Measurements from ENCODE around the gene SH3BGRL3.

Gene SH3BGRL3

GRCh38 chr1:26252718-26253117 lies 27.2 kb upstream of the SH3BGRL3 start:
- TF ChIP-seq, protein P1, sequence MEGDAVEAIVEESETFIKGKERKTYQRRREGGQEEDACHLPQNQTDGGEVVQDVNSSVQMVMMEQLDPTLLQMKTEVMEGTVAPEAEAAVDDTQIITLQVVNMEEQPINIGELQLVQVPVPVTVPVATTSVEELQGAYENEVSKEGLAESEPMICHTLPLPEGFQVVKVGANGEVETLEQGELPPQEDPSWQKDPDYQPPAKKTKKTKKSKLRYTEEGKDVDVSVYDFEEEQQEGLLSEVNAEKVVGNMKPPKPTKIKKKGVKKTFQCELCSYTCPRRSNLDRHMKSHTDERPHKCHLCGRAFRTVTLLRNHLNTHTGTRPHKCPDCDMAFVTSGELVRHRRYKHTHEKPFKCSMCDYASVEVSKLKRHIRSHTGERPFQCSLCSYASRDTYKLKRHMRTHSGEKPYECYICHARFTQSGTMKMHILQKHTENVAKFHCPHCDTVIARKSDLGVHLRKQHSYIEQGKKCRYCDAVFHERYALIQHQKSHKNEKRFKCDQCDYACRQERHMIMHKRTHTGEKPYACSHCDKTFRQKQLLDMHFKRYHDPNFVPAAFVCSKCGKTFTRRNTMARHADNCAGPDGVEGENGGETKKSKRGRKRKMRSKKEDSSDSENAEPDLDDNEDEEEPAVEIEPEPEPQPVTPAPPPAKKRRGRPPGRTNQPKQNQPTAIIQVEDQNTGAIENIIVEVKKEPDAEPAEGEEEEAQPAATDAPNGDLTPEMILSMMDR (IDR thresholded peaks at IDR 0.05; ENCODE audit: low read length, missing control alignments) = no peak
- DNase-seq (ENCODE audit: low read depth) = no peak
- H3K4me3 ChIP-seq (replicated peaks; ENCODE audit: low read depth, low read length) = no peak overlapping the region

- TF ChIP-seq, protein P1 (IDR thresholded peaks at IDR 0.05; ENCODE audit: low read length, missing control alignments) = no peak
- DNase-seq (ENCODE audit: low read depth) = no peak
- no peak overlapping the region for H3K4me3 ChIP-seq (replicated peaks; ENCODE audit: low read depth, low read length)
Measured at GRCh38 chr1:26254404-26254803, 25.5 kb upstream of the SH3BGRL3 start.

DNA sequence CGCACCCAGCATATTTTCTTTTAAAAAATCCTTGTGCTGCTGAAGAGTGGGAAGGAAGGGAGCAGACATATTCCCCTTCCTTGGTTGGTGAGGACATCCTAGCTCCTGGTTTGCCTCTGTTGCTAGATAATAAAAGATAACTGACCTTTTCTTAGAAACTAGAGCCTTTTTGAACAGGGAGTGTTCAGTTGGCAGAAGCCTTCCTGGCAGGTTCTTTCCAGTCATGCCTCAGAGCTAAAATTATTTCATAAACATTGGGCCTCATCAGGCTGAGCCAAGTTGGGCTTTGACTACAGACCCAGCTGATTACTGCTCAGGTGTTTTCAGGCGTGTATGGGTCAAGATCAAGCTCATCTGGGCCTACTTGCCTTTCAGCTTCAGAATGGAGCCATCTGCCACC lies 22.7 kb upstream of the SH3BGRL3 start:
- DNase-seq (ENCODE audit: low read depth) = no peak
- no peak overlapping the region for H3K4me3 ChIP-seq (replicated peaks; ENCODE audit: low read depth, low read length)
- TF ChIP-seq, protein P1 (IDR thresholded peaks at IDR 0.05; ENCODE audit: low read length, missing control alignments) = no peak

DNA sequence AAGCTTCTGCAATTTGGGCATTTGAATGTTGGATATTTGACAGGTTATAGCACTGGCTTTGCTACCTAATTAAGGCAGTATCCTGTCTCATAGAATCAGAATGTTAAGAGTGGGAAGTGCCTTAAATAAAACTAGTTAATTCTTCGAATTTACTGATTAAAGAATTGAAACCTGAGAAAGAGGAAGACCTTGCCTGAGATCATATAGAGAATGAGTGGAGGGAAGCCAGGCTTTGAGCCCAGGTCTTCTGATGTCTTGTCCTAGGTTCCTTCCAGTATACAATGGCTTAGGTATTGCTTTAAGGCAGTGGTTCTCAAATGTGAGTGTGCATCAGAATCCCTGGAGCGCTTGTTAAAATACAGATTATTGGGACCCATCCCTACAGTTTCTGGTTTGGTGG lies 20.9 kb upstream of the SH3BGRL3 start:
- H3K4me3 ChIP-seq (replicated peaks; ENCODE audit: low read depth, low read length) = no peak overlapping the region
- DNase-seq (ENCODE audit: low read depth) = no peak
- TF ChIP-seq, protein P1 (IDR thresholded peaks at IDR 0.05; ENCODE audit: low read length, missing control alignments) = no peak

GRCh38 chr1:26259578-26259977 lies 20.3 kb upstream of the SH3BGRL3 start:
- TF ChIP-seq, protein P1 (IDR thresholded peaks at IDR 0.05; ENCODE audit: low read length, missing control alignments) = no peak
- peak; percentile 41 for DNase-seq (ENCODE audit: low read depth)
- H3K4me3 ChIP-seq (replicated peaks; ENCODE audit: low read depth, low read length) = no peak overlapping the region

GRCh38 chr1:26263212-26263611 lies 16.7 kb upstream of the SH3BGRL3 start:
- no peak overlapping the region for H3K4me3 ChIP-seq (replicated peaks; ENCODE audit: low read depth, low read length)
- DNase-seq (ENCODE audit: low read depth) = no peak
- TF ChIP-seq, protein P1 (IDR thresholded peaks at IDR 0.05; ENCODE audit: low read length, missing control alignments) = no peak

DNA sequence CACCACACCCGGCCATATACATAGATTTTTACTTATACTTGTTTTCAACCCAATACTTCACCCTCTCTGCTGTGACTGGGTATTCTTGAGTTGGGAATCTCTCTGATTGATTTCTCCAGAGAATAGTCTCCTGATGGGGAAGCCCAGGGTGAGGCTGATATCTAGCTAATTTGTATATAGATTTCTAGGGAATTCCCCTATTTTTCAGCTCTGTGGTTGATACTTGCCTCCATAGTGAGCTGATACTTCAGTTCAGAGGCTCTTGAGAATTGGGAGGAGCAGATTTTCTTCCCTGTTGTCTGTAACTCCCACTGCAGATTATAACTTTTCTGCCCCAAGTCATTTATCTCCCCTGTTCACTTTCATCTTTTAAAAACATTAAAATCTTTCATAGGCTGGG lies 14.5 kb upstream of the SH3BGRL3 start:
- no peak for DNase-seq (ENCODE audit: low read depth)
- TF ChIP-seq, protein P1 (IDR thresholded peaks at IDR 0.05; ENCODE audit: low read length, missing control alignments) = no peak

More for the DNA sequence above, 14.5 kb upstream of the SH3BGRL3 start:
- no peak overlapping the region for H3K4me3 ChIP-seq (replicated peaks; ENCODE audit: low read depth, low read length)
